ENCODE results near the gene NABP1.

DNA sequence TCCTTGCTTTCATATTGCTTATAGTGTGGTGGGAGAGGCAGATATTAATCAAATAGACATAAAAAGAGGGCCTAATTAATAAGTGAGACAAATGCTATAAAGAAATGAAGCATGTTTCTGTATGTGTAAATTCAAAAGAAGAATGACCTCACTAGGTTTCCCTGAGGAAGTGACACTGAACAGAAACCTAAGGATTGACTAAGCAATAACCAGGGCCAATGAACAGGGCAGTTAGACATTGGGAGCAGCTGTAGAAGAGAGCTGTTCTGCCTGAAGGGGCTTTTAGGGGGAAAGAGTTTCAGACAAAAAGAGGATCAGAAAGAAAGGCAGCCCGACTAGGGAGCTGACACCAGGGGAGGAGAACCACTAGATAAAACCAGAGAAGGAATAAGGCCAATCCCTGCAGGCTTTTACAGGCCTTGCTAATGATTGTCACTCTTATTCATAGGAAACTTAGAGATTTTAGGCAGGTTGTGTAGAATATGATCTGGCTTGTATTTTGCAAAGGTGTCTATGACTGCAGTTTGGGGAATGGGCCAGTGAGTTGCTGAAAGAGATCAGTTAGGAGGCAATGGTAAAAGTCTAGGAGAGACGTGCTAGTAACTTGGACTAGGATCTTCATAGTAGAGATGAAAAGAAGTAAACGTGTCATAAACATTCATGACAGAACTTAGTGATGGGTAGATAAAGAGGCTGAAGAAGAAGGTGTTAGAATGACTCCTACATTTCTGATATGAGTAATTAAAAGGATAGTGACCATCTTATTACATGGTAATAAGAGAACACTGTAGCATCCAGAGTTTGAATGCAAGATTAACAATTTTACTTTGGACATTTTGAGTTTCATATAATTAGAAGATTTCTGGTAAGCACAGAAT is 26.8 kb upstream of the NABP1 start:
- no peak for TF ChIP-seq EZH2 (IDR thresholded peaks at IDR 0.05; ENCODE audit: low read length)
- TF ChIP-seq, protein P1, sequence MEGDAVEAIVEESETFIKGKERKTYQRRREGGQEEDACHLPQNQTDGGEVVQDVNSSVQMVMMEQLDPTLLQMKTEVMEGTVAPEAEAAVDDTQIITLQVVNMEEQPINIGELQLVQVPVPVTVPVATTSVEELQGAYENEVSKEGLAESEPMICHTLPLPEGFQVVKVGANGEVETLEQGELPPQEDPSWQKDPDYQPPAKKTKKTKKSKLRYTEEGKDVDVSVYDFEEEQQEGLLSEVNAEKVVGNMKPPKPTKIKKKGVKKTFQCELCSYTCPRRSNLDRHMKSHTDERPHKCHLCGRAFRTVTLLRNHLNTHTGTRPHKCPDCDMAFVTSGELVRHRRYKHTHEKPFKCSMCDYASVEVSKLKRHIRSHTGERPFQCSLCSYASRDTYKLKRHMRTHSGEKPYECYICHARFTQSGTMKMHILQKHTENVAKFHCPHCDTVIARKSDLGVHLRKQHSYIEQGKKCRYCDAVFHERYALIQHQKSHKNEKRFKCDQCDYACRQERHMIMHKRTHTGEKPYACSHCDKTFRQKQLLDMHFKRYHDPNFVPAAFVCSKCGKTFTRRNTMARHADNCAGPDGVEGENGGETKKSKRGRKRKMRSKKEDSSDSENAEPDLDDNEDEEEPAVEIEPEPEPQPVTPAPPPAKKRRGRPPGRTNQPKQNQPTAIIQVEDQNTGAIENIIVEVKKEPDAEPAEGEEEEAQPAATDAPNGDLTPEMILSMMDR (optimal IDR thresholded peaks at IDR 0.05 in 1 of 3, IDR thresholded peaks at IDR 0.05 in 1 of 3, conservative IDR thresholded peaks at IDR 0.05 in 1 of 3; ENCODE audit: extremely low read depth in 1 of 3, insufficient read depth in 2 of 3, low read length in 3 of 3), result no peak

Measured in keratinocyte (primary cell).